Measurements from ENCODE around the gene GABBR2.

GABBR2 gene

DNA sequence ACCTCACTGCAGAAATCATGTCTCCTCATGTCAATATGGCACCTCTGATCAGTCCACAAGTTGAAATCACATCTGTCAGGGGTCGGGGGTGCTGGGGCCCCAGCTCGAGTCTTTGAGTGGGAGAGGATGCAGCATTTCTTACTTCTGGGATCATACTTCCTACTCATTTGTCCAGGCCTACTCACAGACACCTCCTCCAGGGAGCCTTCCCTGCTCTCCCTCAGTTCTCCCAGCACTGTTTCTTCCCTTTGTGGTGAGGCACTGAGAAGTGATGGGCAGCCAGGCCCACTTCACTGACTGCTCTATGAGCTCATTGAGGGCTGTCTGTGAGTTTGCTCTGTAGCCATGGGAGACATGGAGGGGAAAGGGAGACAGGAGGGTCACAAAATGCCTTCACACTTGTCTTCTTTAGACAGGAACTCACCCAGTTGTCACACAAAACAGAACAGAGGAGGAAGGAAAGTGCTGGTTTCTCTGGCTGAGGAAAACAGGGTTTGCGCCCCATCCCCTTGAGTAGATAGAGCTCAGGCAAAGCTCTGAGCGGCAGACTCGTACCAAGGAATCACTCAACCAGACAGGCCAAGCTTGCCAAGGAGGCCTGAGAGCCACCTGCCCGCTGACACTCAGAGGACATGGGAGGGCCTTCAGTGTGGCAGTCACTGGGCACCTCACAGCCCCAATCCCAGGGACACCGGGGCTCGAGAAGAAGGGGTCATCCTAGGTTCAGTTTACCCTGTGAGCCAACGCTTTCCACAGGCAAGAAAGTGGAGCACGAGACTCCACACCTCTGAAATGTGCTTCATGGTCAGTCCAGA, 152.9 kb downstream of the GABBR2 start:
- TF ChIP-seq, protein P1, sequence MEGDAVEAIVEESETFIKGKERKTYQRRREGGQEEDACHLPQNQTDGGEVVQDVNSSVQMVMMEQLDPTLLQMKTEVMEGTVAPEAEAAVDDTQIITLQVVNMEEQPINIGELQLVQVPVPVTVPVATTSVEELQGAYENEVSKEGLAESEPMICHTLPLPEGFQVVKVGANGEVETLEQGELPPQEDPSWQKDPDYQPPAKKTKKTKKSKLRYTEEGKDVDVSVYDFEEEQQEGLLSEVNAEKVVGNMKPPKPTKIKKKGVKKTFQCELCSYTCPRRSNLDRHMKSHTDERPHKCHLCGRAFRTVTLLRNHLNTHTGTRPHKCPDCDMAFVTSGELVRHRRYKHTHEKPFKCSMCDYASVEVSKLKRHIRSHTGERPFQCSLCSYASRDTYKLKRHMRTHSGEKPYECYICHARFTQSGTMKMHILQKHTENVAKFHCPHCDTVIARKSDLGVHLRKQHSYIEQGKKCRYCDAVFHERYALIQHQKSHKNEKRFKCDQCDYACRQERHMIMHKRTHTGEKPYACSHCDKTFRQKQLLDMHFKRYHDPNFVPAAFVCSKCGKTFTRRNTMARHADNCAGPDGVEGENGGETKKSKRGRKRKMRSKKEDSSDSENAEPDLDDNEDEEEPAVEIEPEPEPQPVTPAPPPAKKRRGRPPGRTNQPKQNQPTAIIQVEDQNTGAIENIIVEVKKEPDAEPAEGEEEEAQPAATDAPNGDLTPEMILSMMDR (IDR thresholded peaks at IDR 0.05): no peak
- no peaks in the 10 kb centered on the region for H3K27me3 ChIP-seq (ENCODE audit: control insufficient read depth, insufficient read depth, low read length)
- no peaks in the 10 kb centered on the region for H3K36me3 ChIP-seq (ENCODE audit: control insufficient read depth, insufficient read depth, low read length)
- no peaks in the 10 kb centered on the region for H3K4me1 ChIP-seq
- H3K9ac ChIP-seq: no peak overlapping the region
- H3K79me2 ChIP-seq: no peaks in the 10 kb centered on the region
- no peak overlapping the region for H2AFZ ChIP-seq
- no peaks in the 10 kb centered on the region for H3K9me3 ChIP-seq (ENCODE audit: control insufficient read depth, low read length)
- H3K4me3 ChIP-seq (ENCODE audit: low read depth, low read length): no peak overlapping the region
- H3K27ac ChIP-seq: no peak overlapping the region
- no peak overlapping the region for H3K4me2 ChIP-seq (ENCODE audit: low read length)

DNA sequence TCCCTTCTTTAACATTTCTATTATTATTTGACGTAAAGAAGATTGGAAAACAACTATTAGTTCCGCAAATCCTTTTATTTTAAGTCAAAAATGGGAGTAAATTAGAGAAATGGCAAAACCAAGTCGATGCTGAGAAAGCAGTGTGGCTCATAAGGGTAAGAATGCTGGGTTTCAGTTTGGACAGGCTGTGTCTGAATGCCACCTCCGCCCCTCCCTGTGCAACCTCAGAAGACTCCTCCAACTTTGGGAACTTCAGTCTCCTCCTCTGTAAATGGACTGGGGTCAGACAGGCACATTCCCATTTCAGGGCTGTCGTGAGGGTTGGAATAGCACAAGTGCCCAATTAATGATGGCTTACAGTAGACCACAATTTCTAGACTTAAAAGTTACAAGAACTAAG, 154.0 kb downstream of the GABBR2 start:
- no peaks in the 10 kb centered on the region for H3K36me3 ChIP-seq (ENCODE audit: control insufficient read depth, insufficient read depth, low read length)
- no peak overlapping the region for H3K9ac ChIP-seq
- no peak overlapping the region for H3K4me2 ChIP-seq (ENCODE audit: low read length)
- no peaks in the 10 kb centered on the region for H3K79me2 ChIP-seq
- no peak overlapping the region for H2AFZ ChIP-seq
- no peaks in the 10 kb centered on the region for H3K27me3 ChIP-seq (ENCODE audit: control insufficient read depth, insufficient read depth, low read length)
- no peaks in the 10 kb centered on the region for H3K9me3 ChIP-seq (ENCODE audit: control insufficient read depth, low read length)
- TF ChIP-seq, protein P1 (IDR thresholded peaks at IDR 0.05): no peak
- H3K4me3 ChIP-seq (ENCODE audit: low read depth, low read length): no peak overlapping the region
- H3K27ac ChIP-seq: no peak overlapping the region
- H3K4me1 ChIP-seq: no peaks in the 10 kb centered on the region

- TF ChIP-seq, protein P1 (IDR thresholded peaks at IDR 0.05): no peak
- no peak overlapping the region for H2AFZ ChIP-seq
- no peaks in the 10 kb centered on the region for H3K27me3 ChIP-seq (ENCODE audit: control insufficient read depth, insufficient read depth, low read length)
- H3K79me2 ChIP-seq: no peaks in the 10 kb centered on the region
- H3K9ac ChIP-seq: no peak overlapping the region
- H3K27ac ChIP-seq: no peak overlapping the region
- H3K36me3 ChIP-seq (ENCODE audit: control insufficient read depth, insufficient read depth, low read length): no peaks in the 10 kb centered on the region
- no peaks in the 10 kb centered on the region for H3K9me3 ChIP-seq (ENCODE audit: control insufficient read depth, low read length)
- no peaks in the 10 kb centered on the region for H3K4me1 ChIP-seq
- no peak overlapping the region for H3K4me3 ChIP-seq (ENCODE audit: low read depth, low read length)
- H3K4me2 ChIP-seq (ENCODE audit: low read length): no peak overlapping the region
Observed at GRCh38 chr9:98552331-98552730, 156.4 kb downstream of the GABBR2 start.

GRCh38 chr9:98551511-98552286, 157.0 kb downstream of the GABBR2 start:
- H3K27ac ChIP-seq: no peak overlapping the region
- no peaks in the 10 kb centered on the region for H3K9me3 ChIP-seq (ENCODE audit: control insufficient read depth, low read length)
- no peak overlapping the region for H3K4me3 ChIP-seq (ENCODE audit: low read depth, low read length)
- no peak overlapping the region for H3K9ac ChIP-seq
- H3K36me3 ChIP-seq (ENCODE audit: control insufficient read depth, insufficient read depth, low read length): no peaks in the 10 kb centered on the region
- H3K4me1 ChIP-seq: no peaks in the 10 kb centered on the region
- H3K27me3 ChIP-seq (ENCODE audit: control insufficient read depth, insufficient read depth, low read length): no peaks in the 10 kb centered on the region
- no peaks in the 10 kb centered on the region for H3K79me2 ChIP-seq
- no peak overlapping the region for H3K4me2 ChIP-seq (ENCODE audit: low read length)
- no peak overlapping the region for H2AFZ ChIP-seq
- TF ChIP-seq, protein P1 (IDR thresholded peaks at IDR 0.05): no peak
